Mucosa of rectum (tissue), 2 donors: ENCODE data around the gene ACSM2A.
"Not testable (repeated sequence)": the region's sequence is repeated elsewhere in the genome, so short reads cannot be mapped to it uniquely, and the experiment has no call there.

Experiments
- H3K27ac ChIP-seq, 2 donors: one replicate each; pipeline ENCODE4 v1.7.0; 2013; ENCODE audit warnings: inconsistent platforms in 2 of 2, low read depth in 2 of 2, low read length in 2 of 2
- H3K27me3 ChIP-seq, 2 donors: one replicate each; pipeline ENCODE4 v1.7.0; 2013; ENCODE audit warnings: low read length in 2 of 2; ENCODE audit not compliant: control insufficient read depth in 2 of 2, insufficient read depth in 2 of 2
- H3K36me3 ChIP-seq, 2 donors: one replicate each; pipeline ENCODE4 v1.7.0; 2013; ENCODE audit warnings: low read length in 2 of 2; ENCODE audit not compliant: control insufficient read depth in 2 of 2, insufficient read depth in 2 of 2
- H3K4me1 ChIP-seq, 2 donors: one replicate each; pipeline ENCODE4 v1.7.0; 2013; ENCODE audit warnings: low read length in 2 of 2, mild to moderate bottlenecking in 1 of 2; ENCODE audit not compliant: control insufficient read depth in 2 of 2, insufficient read depth in 2 of 2
- H3K4me3 ChIP-seq, 2 donors: one replicate each; pipeline ENCODE4 v1.7.0; 2013; ENCODE audit warnings: low read length in 2 of 2
- H3K9ac ChIP-seq, 2 donors: one replicate each; pipeline ENCODE4 v1.7.0; 2013; ENCODE audit warnings: low read length in 2 of 2, low read depth in 1 of 2, mild to moderate bottlenecking in 1 of 2
- H3K9me3 ChIP-seq, 2 donors: one replicate each; pipeline ENCODE4 v1.7.0; 2013; ENCODE audit warnings: low read length in 2 of 2; ENCODE audit not compliant: control insufficient read depth in 2 of 2
- donor health status: healthy.
- donor health status: Normal muscosa, but diverticular disease.

ACSM2A gene, protein sequence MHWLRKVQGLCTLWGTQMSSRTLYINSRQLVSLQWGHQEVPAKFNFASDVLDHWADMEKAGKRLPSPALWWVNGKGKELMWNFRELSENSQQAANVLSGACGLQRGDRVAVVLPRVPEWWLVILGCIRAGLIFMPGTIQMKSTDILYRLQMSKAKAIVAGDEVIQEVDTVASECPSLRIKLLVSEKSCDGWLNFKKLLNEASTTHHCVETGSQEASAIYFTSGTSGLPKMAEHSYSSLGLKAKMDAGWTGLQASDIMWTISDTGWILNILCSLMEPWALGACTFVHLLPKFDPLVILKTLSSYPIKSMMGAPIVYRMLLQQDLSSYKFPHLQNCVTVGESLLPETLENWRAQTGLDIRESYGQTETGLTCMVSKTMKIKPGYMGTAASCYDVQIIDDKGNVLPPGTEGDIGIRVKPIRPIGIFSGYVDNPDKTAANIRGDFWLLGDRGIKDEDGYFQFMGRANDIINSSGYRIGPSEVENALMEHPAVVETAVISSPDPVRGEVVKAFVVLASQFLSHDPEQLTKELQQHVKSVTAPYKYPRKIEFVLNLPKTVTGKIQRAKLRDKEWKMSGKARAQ

GRCh38 chr16:20451364-20451763 is at the start of gene ACSM2A:
Gene ACSM2A, plus strand, starts transcription at chr16:20451521. Its CDS starts 8,594 bp downstream, at chr16:20460115.
- H3K4me1 ChIP-seq, H3K9me3 ChIP-seq, H3K27me3 ChIP-seq, H3K4me3 ChIP-seq, H3K9ac ChIP-seq, H3K36me3 ChIP-seq, H3K27ac ChIP-seq: not testable (repeated sequence)

- H3K27me3 ChIP-seq: no peaks in the 10 kb centered on the region
- no peaks in the 10 kb centered on the region for H3K36me3 ChIP-seq
- no peak overlapping the region for H3K9ac ChIP-seq
Measured at GRCh38 chr16:20402651-20403050, 48.7 kb upstream of the ACSM2A start.

DNA sequence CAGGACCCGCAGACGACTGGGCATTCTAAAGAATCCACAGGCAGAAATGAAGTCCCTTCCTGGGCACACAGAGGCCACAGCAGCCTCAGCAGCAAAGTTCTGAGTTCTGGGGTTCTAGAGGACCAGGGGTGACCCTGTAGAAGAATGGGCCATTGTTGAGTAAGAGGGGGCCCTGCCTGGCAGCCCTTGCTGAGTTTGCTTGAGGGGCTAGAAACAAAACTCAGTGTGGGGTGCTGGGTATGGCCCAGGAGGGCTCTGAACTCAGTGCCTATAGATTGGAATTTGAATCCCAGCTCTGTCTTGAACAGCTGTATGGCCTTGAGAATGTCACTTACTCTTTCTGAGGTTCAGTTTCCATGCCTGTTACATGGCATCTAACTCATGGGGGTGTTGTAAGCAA is 46.7 kb upstream of the ACSM2A start, which contains the start of gene PDILT:
Gene PDILT (minus strand): TSS at position 101 of the 400 bp plus-strand sequence. CDS start 5,437 bp downstream, outside the sequence.
- no peaks in the 10 kb centered on the region for H3K9me3 ChIP-seq
- H3K27me3 ChIP-seq: no peaks in the 10 kb centered on the region
- peaks cover 0 to under 1% of the 10 kb centered on the region in 2 donors for H3K4me1 ChIP-seq
- no peak within 1 kb of the TSS for H3K27ac ChIP-seq
- H3K36me3 ChIP-seq: no peaks in the 10 kb centered on the region
- H3K9ac ChIP-seq: no peak within 1 kb of the TSS
- no peak within 1 kb of the TSS for H3K4me3 ChIP-seq

More at GRCh38 chr16:20402651-20403050, 48.7 kb upstream of the ACSM2A start:
- Histone ChIP-seq H3K9me3 (no peaks in the 10 kb centered on the region), H3K4me3 (no peak overlapping the region), H3K4me1 (peaks cover 0 to 4% of the 10 kb centered on the region in 2 donors), H3K27ac (no peak overlapping the region)

GRCh38 chr16:20409398-20410120 is 41.8 kb upstream of the ACSM2A start, which contains the start of gene ACSM5:
Gene ACSM5, plus strand, starts transcription at chr16:20409534. Its CDS starts 1,951 bp downstream, at chr16:20411485.
- Histone ChIP-seq H3K9me3 (no peaks in the 10 kb centered on the region), H3K36me3 (no peaks in the 10 kb centered on the region), H3K9ac (no peak within 1 kb of the TSS), H3K4me1 (no peaks in the 10 kb centered on the region), H3K27me3 (no peaks in the 10 kb centered on the region), H3K4me3 (no peak within 1 kb of the TSS), H3K27ac (peak within 1 kb of the TSS; percentile 16 to 39)

- no peaks in the 10 kb centered on the region for H3K27me3 ChIP-seq
- H3K4me1 ChIP-seq: no peaks in the 10 kb centered on the region
- H3K9ac ChIP-seq: no peak overlapping the region
- H3K4me3 ChIP-seq: no peak overlapping the region
- H3K36me3 ChIP-seq: no peaks in the 10 kb centered on the region
- peak overlapping the region in 1 of 2 donors; percentile 39 for H3K27ac ChIP-seq
- no peaks in the 10 kb centered on the region for H3K9me3 ChIP-seq
Measured at GRCh38 chr16:20410121-20410723, 41.1 kb upstream of the ACSM2A start.

GRCh38 chr16:20411055-20411454 is 40.3 kb upstream of the ACSM2A start:
- H3K4me3 ChIP-seq: no peak overlapping the region
- H3K9ac ChIP-seq: no peak overlapping the region

GRCh38 chr16:20415541-20415940 is 35.8 kb upstream of the ACSM2A start:
- Histone ChIP-seq H3K36me3 (no peaks in the 10 kb centered on the region), H3K27ac (no peak overlapping the region), H3K4me1 (no peaks in the 10 kb centered on the region)

More at GRCh38 chr16:20411055-20411454, 40.3 kb upstream of the ACSM2A start:
- Histone ChIP-seq H3K4me1 (no peaks in the 10 kb centered on the region), H3K9me3 (no peaks in the 10 kb centered on the region), H3K27me3 (no peaks in the 10 kb centered on the region), H3K36me3 (no peaks in the 10 kb centered on the region), H3K27ac (no peak overlapping the region)

DNA sequence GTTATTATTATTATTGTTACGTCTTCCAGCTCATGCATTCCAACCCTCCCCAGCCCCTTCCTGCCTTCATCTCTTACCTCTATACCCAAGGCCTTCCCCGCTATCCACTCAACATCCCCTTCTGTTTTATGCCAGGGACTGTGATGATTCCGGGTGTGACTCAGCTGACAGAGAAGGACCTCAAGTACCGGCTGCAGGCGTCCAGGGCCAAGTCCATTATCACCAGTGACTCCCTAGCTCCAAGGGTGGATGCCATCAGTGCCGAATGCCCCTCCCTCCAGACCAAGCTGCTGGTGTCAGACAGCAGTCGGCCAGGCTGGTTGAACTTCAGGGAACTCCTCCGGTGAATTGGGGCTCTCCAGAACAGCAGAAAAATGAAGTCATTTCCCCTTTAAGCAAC is 32.2 kb upstream of the ACSM2A start:
- not testable (repeated sequence) for H3K27me3 ChIP-seq, H3K27ac ChIP-seq, H3K9me3 ChIP-seq, H3K36me3 ChIP-seq, H3K4me1 ChIP-seq, H3K9ac ChIP-seq, H3K4me3 ChIP-seq

More at GRCh38 chr16:20415541-20415940, 35.8 kb upstream of the ACSM2A start:
- H3K4me3 ChIP-seq: no peak overlapping the region
- no peaks in the 10 kb centered on the region for H3K9me3 ChIP-seq
- H3K9ac ChIP-seq: no peak overlapping the region
- no peaks in the 10 kb centered on the region for H3K27me3 ChIP-seq

- H3K4me3 ChIP-seq, H3K9ac ChIP-seq, H3K27ac ChIP-seq, H3K4me1 ChIP-seq, H3K27me3 ChIP-seq, H3K9me3 ChIP-seq, H3K36me3 ChIP-seq: not testable (repeated sequence)
Measured at GRCh38 chr16:20421748-20422147, 29.6 kb upstream of the ACSM2A start.
